SK-N-MC (cell line): Measurements from ENCODE around the gene PLEKHM3.

Experiments
- EZH2 ChIP-seq: fragments of 200-600 bp; sonication (generic); IDR thresholded peaks from one replicate; pipeline ENCODE4 v1.6.1; 2017; ENCODE audit warnings: antibody characterized with exemption
- POLR2AphosphoS5 ChIP-seq: IDR thresholded peaks from 2 replicates; pipeline ENCODE4 v1.6.1; 2012; ENCODE audit warnings: mild to moderate bottlenecking, low read depth, low read length, borderline replicate concordance

DNA sequence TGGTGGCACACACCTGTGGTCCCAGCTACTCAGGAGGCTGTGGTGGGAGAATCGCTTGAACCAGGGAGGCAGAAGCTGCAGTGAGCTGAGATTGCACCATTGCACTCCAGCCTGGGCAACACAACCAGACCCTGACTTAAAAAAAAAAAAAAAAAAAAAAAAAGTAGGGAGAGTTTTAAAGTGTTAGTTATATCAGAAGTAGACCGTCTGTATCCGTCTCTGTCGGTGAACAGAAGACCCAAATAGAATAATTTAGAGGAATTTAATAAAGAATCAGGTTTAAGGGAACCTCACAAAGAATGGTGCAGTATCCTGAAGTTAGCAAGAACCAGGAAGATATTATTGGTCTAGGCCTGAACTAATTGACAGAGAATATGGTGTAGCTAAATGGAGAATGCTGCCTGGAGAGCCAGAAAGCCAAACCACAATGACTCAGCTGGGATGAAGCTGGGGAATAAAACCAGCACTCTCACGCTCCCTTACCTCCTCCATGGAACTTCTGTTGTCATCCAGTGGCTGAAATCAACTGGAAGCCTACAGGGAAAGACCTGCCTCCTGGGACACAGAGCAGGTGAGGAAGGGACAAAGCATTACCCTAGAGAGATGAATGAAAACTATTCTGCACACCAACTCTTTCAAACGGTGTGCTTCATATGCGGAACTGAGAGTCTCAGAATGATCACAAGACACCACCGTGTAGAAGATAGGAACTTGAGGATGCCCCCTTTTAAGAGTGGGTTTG, 39.1 kb upstream of the PLEKHM3 start:
- no peak for TF ChIP-seq POLR2AphosphoS5
- no peak for TF ChIP-seq EZH2
